GM12872 (cell line): ENCODE results near the gene CELA1.

ENCODE experiments used
- CTCF ChIP-seq: IDR thresholded peaks from 3 replicates; pipeline ENCODE4 v1.5.1; 2011; ENCODE audit warnings: low read depth, mild to moderate bottlenecking, low read length, moderate library complexity; ENCODE audit not compliant: insufficient read depth

The CELA1 gene

GRCh38 chr12:51372021-51372420, 25.5 kb upstream of the CELA1 start:
- TF ChIP-seq CTCF: peak; percentile 12; the same call in 1 of the 3 replicates

- no peak for TF ChIP-seq CTCF
Observed at GRCh38 chr12:51371295-51371953, 24.9 kb upstream of the CELA1 start.

GRCh38 chr12:51370667-51371066, 24.2 kb upstream of the CELA1 start:
- TF ChIP-seq CTCF: no peak

GRCh38 chr12:51369581-51369980, 23.1 kb upstream of the CELA1 start:
- TF ChIP-seq CTCF: no peak

- TF ChIP-seq CTCF: no peak; the same call in 2 of the 3 replicates
Observed at GRCh38 chr12:51368640-51369517, 22.4 kb upstream of the CELA1 start.

- TF ChIP-seq CTCF: no peak
Observed at GRCh38 chr12:51365276-51365675, 18.8 kb upstream of the CELA1 start.

- TF ChIP-seq CTCF: no peak
Observed at GRCh38 chr12:51364001-51364400, 17.5 kb upstream of the CELA1 start.
